ENCODE data around the gene RNASEH2B. TPM values are rescaled to one million over a fixed set of nuclear protein-coding genes. Genes with fewer than 3 reads are reported as not detected.
A peak's percentile ranks its signal among the peaks of the same experiment; 100 is the strongest.

RNASEH2B gene
- total and polyA plus RNA-seq, 12 donors: 23.5 to 77.1 (median 33.0) TPM

GRCh38 chr13:50914176-50914700, 4.6 kb downstream of the RNASEH2B start:
- no peak for DNase-seq
- 63 to 79% (median 73%) methylated on average over 9 of the region's 9 CpGs for WGBS, 4 donors
- intact Hi-C loops (cut with DNase I): loop anchor here in 1 of 2 donors (10.0 kb wide), 1 partner anchor 939 kb away; no protein-coding TSS in a partner anchor
- no peaks in the 10 kb centered on the region for H3K36me3 ChIP-seq (replicated peaks in 1 of 2)
- H3K9me3 ChIP-seq (replicated peaks in 1 of 3): no peaks in the 10 kb centered on the region
- TF ChIP-seq CTCF (IDR thresholded peaks at IDR 0.05): no peak
- TF ChIP-seq POLR2A (IDR thresholded peaks at IDR 0.05): no peak
- no peaks in the 10 kb centered on the region for H3K27me3 ChIP-seq
- H3K4me1 ChIP-seq (replicated peaks in 1 of 2): peaks cover 3 to 32% of the 10 kb centered on the region in 2 donors
- H3K4me3 ChIP-seq: no peak overlapping the region
- no peak overlapping the region for H3K27ac ChIP-seq

GRCh38 chr13:50914848-50915247, 5.3 kb downstream of the RNASEH2B start:
- TF ChIP-seq POLR2A (IDR thresholded peaks at IDR 0.05) (no peak), CTCF (IDR thresholded peaks at IDR 0.05) (no peak)
- H3K4me3 ChIP-seq: no peak overlapping the region
- DNase-seq: no peak
- H3K27me3 ChIP-seq: no peaks in the 10 kb centered on the region
- H3K27ac ChIP-seq: no peak overlapping the region
- no peaks in the 10 kb centered on the region for H3K9me3 ChIP-seq (replicated peaks in 1 of 3)
- H3K36me3 ChIP-seq (replicated peaks in 1 of 2): no peaks in the 10 kb centered on the region
- WGBS, 4 donors: 62 to 74% (median 69%) methylated on average over 1 of the region's 1 CpG
- H3K4me1 ChIP-seq (replicated peaks in 1 of 2): peaks cover 3 to 32% of the 10 kb centered on the region in 2 donors
- intact Hi-C loops (cut with DNase I): loop anchor here in 1 of 2 donors (10.0 kb wide), 1 partner anchor 940 kb away; no protein-coding TSS in a partner anchor

GRCh38 chr13:50915565-50915964, 6.0 kb downstream of the RNASEH2B start:
- 79 to 86% (median 85%) methylated on average over 5 of the region's 5 CpGs for WGBS, 4 donors
- intact Hi-C loops (cut with DNase I): loop anchor here in 1 of 2 donors (10.0 kb wide), 1 partner anchor 941 kb away; no protein-coding TSS in a partner anchor
- TF ChIP-seq CTCF (IDR thresholded peaks at IDR 0.05): no peak
- no peak for TF ChIP-seq POLR2A (IDR thresholded peaks at IDR 0.05)
- Histone ChIP-seq H3K36me3 (replicated peaks in 1 of 2) (no peaks in the 10 kb centered on the region), H3K4me1 (replicated peaks in 1 of 2) (peaks cover 1 to 30% of the 10 kb centered on the region in 2 donors), H3K27ac (no peak overlapping the region), H3K9me3 (replicated peaks in 1 of 3) (no peaks in the 10 kb centered on the region), H3K27me3 (no peaks in the 10 kb centered on the region), H3K4me3 (no peak overlapping the region)
- DNase-seq: no peak

GRCh38 chr13:50916701-50917184, 7.2 kb downstream of the RNASEH2B start:
- TF ChIP-seq CTCF (IDR thresholded peaks at IDR 0.05): no peak
- no peak for TF ChIP-seq POLR2A (IDR thresholded peaks at IDR 0.05)
- 55 to 64% (median 62%) methylated on average over 1 to 2 of the region's 2 CpGs for WGBS, 4 donors
- Histone ChIP-seq H3K36me3 (replicated peaks in 1 of 2) (no peaks in the 10 kb centered on the region), H3K4me1 (replicated peaks in 1 of 2) (peaks cover 0 to 19% of the 10 kb centered on the region in 2 donors), H3K27me3 (no peaks in the 10 kb centered on the region), H3K4me3 (no peak overlapping the region), H3K9me3 (replicated peaks in 1 of 3) (no peaks in the 10 kb centered on the region), H3K27ac (peak overlapping the region in 3 of 5 donors; percentile 10 to 78 (median 46))
- intact Hi-C loops (cut with DNase I): loop anchor here in 1 of 2 donors (10.0 kb wide), 1 partner anchor 942 kb away; no protein-coding TSS in a partner anchor
- peak in 2 of 7 donors; percentile 25 to 35 for DNase-seq

All from adrenal gland (tissue), 12 donors.